Transverse colon (tissue), 4 donors: ENCODE data around the gene NXPE4. TPM values are rescaled to one million over a fixed set of nuclear protein-coding genes. Genes with fewer than 3 reads are reported as not detected.
"Not testable (repeated sequence)": the region's sequence is repeated elsewhere in the genome, so short reads cannot be mapped to it uniquely, and the experiment has no call there.

Experiments used
- DNase-seq: peaks from one replicate; pipeline ENCODE4 v3.0.0-alpha.2; 2019
- H3K27ac ChIP-seq, 4 donors: fragments of 200-600 bp; sonication (generic); 2 replicates each; pipeline ENCODE4 v1.5.1; 2016 to 2018; ENCODE audit warnings: inconsistent platforms in 4 of 4
- H3K27me3 ChIP-seq: fragments of 200-600 bp; sonication (generic); 2 replicates; pipeline ENCODE4 v1.5.1; 2017; ENCODE audit warnings: inconsistent platforms
- H3K36me3 ChIP-seq, 4 donors: fragments of 200-600 bp; sonication (generic); 2 replicates each; pipeline ENCODE4 v1.5.1; 2017 to 2019; ENCODE audit warnings: inconsistent platforms in 4 of 4
- H3K4me1 ChIP-seq, 4 donors: fragments of 200-600 bp; sonication (generic); 2 replicates each; pipeline ENCODE4 v1.5.1; 2017 to 2020; ENCODE audit warnings: inconsistent platforms in 4 of 4
- H3K4me3 ChIP-seq, 4 donors: fragments of 200-600 bp; sonication (generic); 1 replicate in 1 of 4; 2 replicates in 3 of 4; pipeline versions ENCODE4 v1.5.1 to v1.6.1; 2017 to 2019; ENCODE audit warnings: inconsistent platforms in 4 of 4
- H3K9me3 ChIP-seq, 2 donors: fragments of 200-600 bp; sonication (generic); 2 replicates each; pipeline ENCODE4 v1.5.1; 2017 to 2019; ENCODE audit warnings: inconsistent platforms in 2 of 2
- EP300 ChIP-seq: sonication (generic); formaldehyde crosslinking; IDR thresholded peaks from one replicate; pipeline ENCODE4 v1.6.1; 2017; ENCODE audit warnings: antibody characterized with exemption, low read depth
- POLR2A ChIP-seq: fragments of 450-650 bp; IDR thresholded peaks from one replicate; pipeline ENCODE4 v1.6.1; 2016; ENCODE audit warnings: antibody characterized with exemption, mild to moderate bottlenecking, moderate library complexity
- POLR2AphosphoS5 ChIP-seq, 3 donors: sonication (generic); formaldehyde crosslinking; IDR thresholded peaks; one replicate each; pipeline ENCODE4 v1.6.1; 2016; ENCODE audit warnings: antibody characterized with exemption in 3 of 3
- WGBS, 2 donors: methylation state at CpG; one replicate each; pipeline ENCODE4 v1.1.5; 2018; ENCODE audit warnings: low coverage in 1 of 2; 5-methylcytosine and 5-hydroxymethylcytosine counted together
- in situ Hi-C, 4 donors: fragments of 200-750 bp; cut with MboI; loops; one replicate each; pipeline versions ENCODE4 v1.15.0 to v1.15.1; 2017; ENCODE audit warnings: low sequenced_read_pairs in 3 of 4, low pct_ligation_motif_present in 1 of 4, low pct_unique_long_range_greater_than_20kb in 1 of 4
- intact Hi-C: fragments of 100-400 bp; cut with DNase I; formaldehyde crosslinking; loops from one replicate; pipeline ENCODE4 v1.15.1; 2023; ENCODE audit warnings: low total_unique reads
- total RNA-seq, 4 donors: library from RNA; depleted of rRNA; stranded (reverse); fragments of >200 nt; gene quantifications; one replicate each; pipeline ENCODE4 v1.1.0, GENCODE V29; 2016
- TF ChIP-seq, protein P1 (sequence below), 5 experiments: fragments of 200-600 bp in 3 of 5; fragments of 450-650 bp in 2 of 5; sonication (generic) in 3 of 5; IDR thresholded peaks; 1 replicate in 2 of 5; 2 replicates in 3 of 5; pipeline ENCODE4 v1.5.1; 2016 to 2017; ENCODE audit warnings: antibody characterized with exemption in 5 of 5, inconsistent platforms in 3 of 5, mild to moderate bottlenecking in 2 of 5, moderate library complexity in 1 of 5

NXPE4 gene
- 100 to 1,000 TPM; 184 to 292 (median 263) TPM for total RNA-seq

DNA sequence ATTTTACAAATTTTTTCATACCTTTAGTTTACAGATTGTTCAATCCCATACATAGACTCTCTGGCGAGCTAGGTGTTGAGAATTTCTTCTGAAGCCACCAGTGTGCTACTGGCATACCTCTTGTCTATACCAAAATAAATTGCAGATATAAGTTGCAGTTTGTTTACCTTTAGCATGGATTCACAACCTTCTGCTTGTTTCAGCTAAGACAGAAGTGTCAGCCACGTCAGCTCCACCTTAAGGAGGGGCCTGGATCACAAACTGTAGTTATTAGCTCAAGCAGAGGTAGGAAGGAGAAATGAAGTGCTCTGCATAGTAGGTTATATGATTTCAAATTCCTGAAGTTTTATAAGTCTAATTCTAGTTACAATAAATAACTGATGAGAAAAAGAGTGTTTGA, at the start of gene NXPE4:
Gene NXPE4 (minus strand): TSS at position 216 of the 400 bp plus-strand sequence. CDS start 1,027 bp downstream, outside the sequence.
- Histone ChIP-seq H3K36me3 (no peaks in the 10 kb centered on the region), H3K27ac (peak within 1 kb of the TSS; percentile 62 to 77 (median 73)), H3K9me3 (no peaks in the 10 kb centered on the region), H3K4me1 (peaks cover 0 to 19% (median 0%) of the 10 kb centered on the region in 4 donors), H3K4me3 (peak within 1 kb of the TSS; percentile 19 to 43 (median 29)), H3K27me3 (no peaks in the 10 kb centered on the region)
- TF ChIP-seq EP300 (no peak), POLR2AphosphoS5 (IDR thresholded peaks at IDR 0.05) (peak in 2 of 3 donors; percentile 52 to 55)
- in situ Hi-C loops = loop anchor here in 2 of 4 donors (25.0 kb wide), 1 partner anchor 258 kb away; no protein-coding TSS in a partner anchor
- WGBS, 2 donors = 20 to 43% methylated on average over 1 to 2 of the region's 2 CpGs
- intact Hi-C loops = no loop called here
- DNase-seq = peak; percentile 54

DNA sequence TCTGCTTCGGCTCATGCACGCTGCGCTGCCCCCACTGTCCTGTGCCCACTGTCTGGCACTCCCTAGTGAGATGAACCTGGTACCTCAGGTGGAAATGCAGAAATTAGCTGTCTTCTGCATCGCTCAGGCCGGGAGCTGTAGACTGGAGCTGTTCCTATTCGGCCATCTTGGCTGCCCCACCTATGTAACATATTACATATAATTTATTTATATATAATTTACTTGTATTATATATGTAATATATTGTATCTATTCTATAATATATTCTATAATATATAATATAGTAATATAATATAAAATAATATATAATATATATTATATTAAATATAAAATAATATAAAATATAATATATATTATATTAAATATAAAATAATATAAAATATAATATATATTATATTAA, 43.9 kb upstream of the NXPE4 start:
- WGBS, 2 donors = 81 to 95% methylated on average over 3 to 6 of the region's 6 CpGs
- Histone ChIP-seq H3K9me3 (peaks cover 0 to 12% of the 10 kb centered on the region in 2 donors), H3K36me3 (peaks cover 0 to 13% (median 0%) of the 10 kb centered on the region in 4 donors)
- H3K4me3 ChIP-seq, in situ Hi-C loops, H3K4me1 ChIP-seq, H3K27ac ChIP-seq, DNase-seq, intact Hi-C loops, H3K27me3 ChIP-seq: not testable (repeated sequence)
- TF ChIP-seq POLR2AphosphoS5 (IDR thresholded peaks at IDR 0.05) = peak in 2 of 3 donors; percentile 19 to 30

DNA sequence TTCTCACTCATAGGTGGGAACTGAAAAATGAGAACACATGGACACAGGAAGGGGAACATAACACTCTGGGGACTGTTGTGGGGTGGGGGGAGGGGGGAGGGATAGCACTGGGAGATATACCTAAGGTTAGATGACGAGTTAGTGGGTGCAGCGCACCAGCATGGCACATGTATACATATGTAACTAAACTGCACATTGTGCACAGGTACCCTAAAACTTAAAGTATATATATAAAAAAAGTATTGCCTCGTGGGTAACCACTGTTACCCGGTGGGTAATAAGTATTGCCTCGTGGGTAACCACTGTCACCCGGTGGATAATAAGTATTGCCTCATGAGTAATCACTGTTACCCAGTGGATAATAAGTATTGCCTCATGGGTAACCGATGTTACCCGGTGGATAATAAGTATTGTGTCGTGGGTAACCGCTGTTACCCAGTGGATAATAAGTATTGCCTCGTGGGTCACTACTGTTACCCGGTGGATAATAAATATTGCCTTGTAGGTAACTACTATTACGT, 35.9 kb upstream of the NXPE4 start:
- H3K9me3 ChIP-seq, DNase-seq, H3K27me3 ChIP-seq, in situ Hi-C loops, H3K36me3 ChIP-seq, H3K4me3 ChIP-seq, H3K27ac ChIP-seq, intact Hi-C loops, H3K4me1 ChIP-seq: not testable (repeated sequence)
- 83 to 88% methylated on average over 3 to 13 of the region's 13 CpGs for WGBS, 2 donors

DNA sequence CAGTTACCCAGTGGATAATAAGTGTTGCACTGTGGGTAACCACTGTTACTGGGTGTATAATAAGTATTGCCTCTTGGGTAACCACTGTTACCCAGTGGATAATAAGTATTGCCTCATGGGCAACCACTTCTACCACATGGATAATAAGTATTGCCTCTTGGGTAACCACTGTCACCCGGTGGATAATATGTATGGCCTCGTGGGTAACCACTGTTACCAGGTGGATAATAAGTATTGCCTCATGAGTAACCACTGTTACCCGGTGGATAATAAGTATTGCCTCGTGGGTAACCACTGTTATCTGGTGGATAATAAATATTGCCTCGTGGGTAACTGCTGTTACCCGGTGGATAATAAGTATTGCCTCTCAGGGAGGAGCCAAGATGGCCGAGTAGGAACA, 29.7 kb upstream of the NXPE4 start:
- H3K4me3 ChIP-seq = no peak overlapping the region
- DNase-seq = no peak
- no peaks in the 10 kb centered on the region for H3K4me1 ChIP-seq
- TF ChIP-seq EP300 (no peak), POLR2AphosphoS5 (IDR thresholded peaks at IDR 0.05) (no peak), POLR2A (no peak)
- TF ChIP-seq, protein P1, sequence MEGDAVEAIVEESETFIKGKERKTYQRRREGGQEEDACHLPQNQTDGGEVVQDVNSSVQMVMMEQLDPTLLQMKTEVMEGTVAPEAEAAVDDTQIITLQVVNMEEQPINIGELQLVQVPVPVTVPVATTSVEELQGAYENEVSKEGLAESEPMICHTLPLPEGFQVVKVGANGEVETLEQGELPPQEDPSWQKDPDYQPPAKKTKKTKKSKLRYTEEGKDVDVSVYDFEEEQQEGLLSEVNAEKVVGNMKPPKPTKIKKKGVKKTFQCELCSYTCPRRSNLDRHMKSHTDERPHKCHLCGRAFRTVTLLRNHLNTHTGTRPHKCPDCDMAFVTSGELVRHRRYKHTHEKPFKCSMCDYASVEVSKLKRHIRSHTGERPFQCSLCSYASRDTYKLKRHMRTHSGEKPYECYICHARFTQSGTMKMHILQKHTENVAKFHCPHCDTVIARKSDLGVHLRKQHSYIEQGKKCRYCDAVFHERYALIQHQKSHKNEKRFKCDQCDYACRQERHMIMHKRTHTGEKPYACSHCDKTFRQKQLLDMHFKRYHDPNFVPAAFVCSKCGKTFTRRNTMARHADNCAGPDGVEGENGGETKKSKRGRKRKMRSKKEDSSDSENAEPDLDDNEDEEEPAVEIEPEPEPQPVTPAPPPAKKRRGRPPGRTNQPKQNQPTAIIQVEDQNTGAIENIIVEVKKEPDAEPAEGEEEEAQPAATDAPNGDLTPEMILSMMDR (IDR thresholded peaks at IDR 0.05) = no peak
- intact Hi-C loops (no loop called here), in situ Hi-C loops (no loop called here)
- no peaks in the 10 kb centered on the region for H3K36me3 ChIP-seq
- H3K27me3 ChIP-seq = no peaks in the 10 kb centered on the region
- H3K9me3 ChIP-seq = no peaks in the 10 kb centered on the region
- no peak overlapping the region for H3K27ac ChIP-seq
- WGBS, 2 donors = 79% methylated on average over 7 of the region's 7 CpGs; no CpG with 5 or more reads in 1 of the 2 donors

DNA sequence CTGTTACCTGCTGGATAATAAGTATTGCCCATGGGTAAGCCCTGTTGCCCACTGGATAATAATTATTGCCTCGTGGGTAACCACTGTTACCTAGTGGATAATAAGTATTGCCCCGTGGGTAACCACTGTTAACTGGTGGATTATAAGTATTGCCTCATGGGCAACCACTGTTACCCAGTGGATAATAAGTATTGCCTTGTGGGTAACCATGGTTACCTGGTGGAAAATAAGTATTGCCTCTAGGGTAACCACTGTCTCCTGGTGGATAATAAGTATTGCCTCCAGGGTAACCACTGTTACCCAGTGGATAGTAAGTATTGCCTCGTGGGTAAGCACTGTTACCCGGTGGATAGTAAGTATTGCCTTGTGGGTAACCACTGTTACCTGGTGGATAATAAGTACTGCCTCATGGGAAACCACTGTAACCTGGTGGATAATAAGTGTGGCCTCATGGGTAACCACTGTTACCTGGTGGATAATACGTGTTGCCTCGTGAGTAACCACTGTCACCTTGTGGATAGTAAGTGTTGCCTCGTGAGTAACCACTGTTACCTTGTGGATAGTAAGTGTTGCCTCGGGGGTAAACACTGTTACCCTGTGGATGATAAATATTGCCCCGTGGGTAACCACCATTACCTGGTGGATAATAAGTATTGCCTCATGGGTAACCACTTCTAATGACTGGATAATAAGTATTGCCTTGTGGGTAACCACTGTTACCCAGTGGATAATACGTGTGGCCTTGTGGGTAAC, 29.0 kb upstream of the NXPE4 start:
- in situ Hi-C loops = no loop called here

More for the DNA sequence above, 29.0 kb upstream of the NXPE4 start:
- H3K9me3 ChIP-seq = no peaks in the 10 kb centered on the region
- H3K36me3 ChIP-seq = no peaks in the 10 kb centered on the region
- 80 to 100% methylated on average over 2 to 10 of the region's 10 CpGs for WGBS, 2 donors
- intact Hi-C loops = no loop called here
- DNase-seq = no peak
- no peaks in the 10 kb centered on the region for H3K27me3 ChIP-seq
- no peak overlapping the region for H3K27ac ChIP-seq
- TF ChIP-seq, protein P1 (IDR thresholded peaks at IDR 0.05) = no peak
- TF ChIP-seq POLR2AphosphoS5 (IDR thresholded peaks at IDR 0.05) = no peak
- TF ChIP-seq POLR2A = no peak
- TF ChIP-seq EP300 = no peak
- H3K4me3 ChIP-seq = no peak overlapping the region
- no peaks in the 10 kb centered on the region for H3K4me1 ChIP-seq
